CD4-positive, alpha-beta T cell treated with Interleukin-17A for 4 hours (primary cell): ENCODE measurements around the gene ADH7.
"Not testable (repeated sequence)": the region's sequence is repeated elsewhere in the genome, so short reads cannot be mapped to it uniquely, and the experiment has no call there.

Experiments
- DNase-seq: peaks from one replicate; pipeline ENCODE4 v3.0.0-alpha.2; 2020; ENCODE audit warnings: mixed read lengths

The ADH7 gene

GRCh38 chr4:99435154-99435553, at the start of gene ADH7:
Gene ADH7, minus strand, starts transcription at chr4:99435342. Its CDS starts 109 bp downstream, at chr4:99435233.
- DNase-seq: no peak

GRCh38 chr4:99483636-99484035, 48.5 kb upstream of the ADH7 start:
- no peak for DNase-seq

GRCh38 chr4:99473131-99473530, 38.0 kb upstream of the ADH7 start:
- DNase-seq: no peak

- no peak for DNase-seq
These were observed 36.8 kb upstream of the ADH7 start for GRCh38 chr4:99471896-99472295.

GRCh38 chr4:99471349-99471748, 36.2 kb upstream of the ADH7 start:
- no peak for DNase-seq

- no peak for DNase-seq
These were observed 33.7 kb upstream of the ADH7 start for GRCh38 chr4:99468889-99469288.

- no peak for DNase-seq
These were observed 32.7 kb upstream of the ADH7 start for GRCh38 chr4:99467887-99468286.

GRCh38 chr4:99463566-99463965, 28.4 kb upstream of the ADH7 start:
- DNase-seq: no peak

- DNase-seq: peak; percentile 55
These were observed 27.8 kb upstream of the ADH7 start for GRCh38 chr4:99462875-99463464.

GRCh38 chr4:99461623-99462401, 26.7 kb upstream of the ADH7 start:
- no peak for DNase-seq

GRCh38 chr4:99459546-99460042, 24.5 kb upstream of the ADH7 start:
- DNase-seq: no peak

- DNase-seq: no peak
These were observed 23.8 kb upstream of the ADH7 start for GRCh38 chr4:99458911-99459447.

GRCh38 chr4:99457676-99458075, 22.5 kb upstream of the ADH7 start:
- DNase-seq: no peak

GRCh38 chr4:99457270-99457669, 22.1 kb upstream of the ADH7 start:
- no peak for DNase-seq

GRCh38 chr4:99447513-99447912, 12.4 kb upstream of the ADH7 start:
- DNase-seq: no peak

GRCh38 chr4:99447079-99447478, 11.9 kb upstream of the ADH7 start:
- DNase-seq: no peak

GRCh38 chr4:99438405-99438780, 3.3 kb upstream of the ADH7 start:
- no peak for DNase-seq

GRCh38 chr4:99437723-99438404, 2.7 kb upstream of the ADH7 start:
- no peak for DNase-seq

GRCh38 chr4:99436976-99437722, 2.0 kb upstream of the ADH7 start:
- no peak for DNase-seq

GRCh38 chr4:99436462-99436861, 1.3 kb upstream of the ADH7 start:
- DNase-seq: no peak

- no peak for DNase-seq
These were observed 5.0 kb downstream of the ADH7 start for GRCh38 chr4:99430106-99430505.

GRCh38 chr4:99417125-99417524, 18.0 kb downstream of the ADH7 start:
- no peak for DNase-seq

GRCh38 chr4:99415762-99416161, 19.4 kb downstream of the ADH7 start:
- not testable (repeated sequence) for DNase-seq
